Measurements from ENCODE around the gene LAMA1.

DNA sequence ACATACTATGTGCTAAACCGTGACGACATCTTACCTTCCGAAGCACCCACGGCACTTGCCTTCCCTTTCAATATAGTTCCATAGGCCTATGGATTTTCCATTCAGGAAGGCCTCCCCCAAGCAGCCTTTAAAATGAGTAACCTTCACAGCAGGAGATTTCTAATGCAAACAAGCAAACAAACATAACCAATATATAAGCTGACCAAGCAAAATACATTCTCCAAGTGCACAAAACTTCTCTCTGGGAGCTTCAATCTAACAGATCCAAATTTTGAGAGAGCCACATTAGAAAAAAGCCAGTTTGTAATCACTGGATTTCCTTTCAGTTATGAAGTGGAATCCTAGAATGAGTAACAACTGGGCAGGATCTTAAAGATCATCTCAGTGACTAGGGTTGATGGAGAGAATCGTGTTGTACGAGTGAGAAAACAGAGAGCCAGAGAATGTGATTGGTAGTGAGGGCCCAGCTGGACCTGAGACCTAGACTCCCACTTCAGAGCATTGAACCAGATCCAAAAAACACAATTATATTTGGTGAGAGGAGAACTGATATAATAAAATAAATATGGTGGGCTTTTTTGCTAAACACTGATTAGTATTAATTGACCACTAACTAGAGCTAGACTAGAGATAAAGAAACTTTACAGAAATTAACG is 145.6 kb downstream of the LAMA1 start:
- TF ChIP-seq CTCF (IDR thresholded peaks at IDR 0.05) (no peak), POLR2A (IDR thresholded peaks at IDR 0.05) (no peak), EP300 (IDR thresholded peaks at IDR 0.05; ENCODE audit: low read depth) (no peak), POLR2AphosphoS5 (IDR thresholded peaks at IDR 0.05) (no peak)

All from transverse colon (tissue), 4 donors.